Endothelial cell of umbilical vein (primary cell): ENCODE results near the gene C16orf90.

Experiments used
- EZH2 ChIP-seq: IDR thresholded peaks from 2 replicates; pipeline ENCODE4 v1.6.1; 2012; ENCODE audit warnings: borderline replicate concordance, low read depth, mild to moderate bottlenecking, moderate library complexity, low read length, inconsistent platforms; ENCODE audit not compliant: severe bottlenecking
- FOS ChIP-seq: IDR thresholded peaks from 2 replicates; pipeline ENCODE4 v1.6.1; 2011; ENCODE audit warnings: mild to moderate bottlenecking, low read length, moderate library complexity, borderline replicate concordance; ENCODE audit not compliant: insufficient read depth
- GATA2 ChIP-seq: IDR thresholded peaks from 2 replicates; pipeline ENCODE4 v1.7.0; 2011; ENCODE audit warnings: low read depth, mild to moderate bottlenecking, moderate library complexity, mixed read lengths, low read length; ENCODE audit not compliant: insufficient read length, insufficient read depth
- JUN ChIP-seq: IDR thresholded peaks from 2 replicates; pipeline ENCODE4 v1.6.1; 2011; ENCODE audit warnings: borderline replicate concordance, low read depth; ENCODE audit not compliant: insufficient read length, insufficient read depth
- MYC ChIP-seq: IDR thresholded peaks from one replicate; pipeline ENCODE4 v1.6.1; 2011; ENCODE audit warnings: mild to moderate bottlenecking, low read depth, low read length
- POLR2A ChIP-seq: IDR thresholded peaks from 2 replicates; pipeline ENCODE4 v1.6.1; 2012; ENCODE audit warnings: low read depth, mild to moderate bottlenecking, control low read depth, low read length
- POLR2AphosphoS5 ChIP-seq: IDR thresholded peaks from 2 replicates; pipeline ENCODE4 v1.6.1; 2012; ENCODE audit warnings: low read depth, mild to moderate bottlenecking, control low read depth, low read length, moderate library complexity; ENCODE audit not compliant: insufficient read depth
- TF ChIP-seq, protein P1 (sequence below), 2 donors: IDR thresholded peaks; 1 replicate in 1 of 2; 2 replicates in 1 of 2; pipeline ENCODE4 v1.5.1; 2011; ENCODE audit warnings: low read length in 2 of 2, mild to moderate bottlenecking in 2 of 2, moderate library complexity in 2 of 2, control low read depth in 1 of 2, inconsistent platforms in 1 of 2, low read depth in 1 of 2; ENCODE audit not compliant: insufficient read depth in 1 of 2; ENCODE audit errors: extremely low read depth in 1 of 2
- TF ChIP-seq, protein P2 (sequence below): IDR thresholded peaks from 2 replicates; pipeline ENCODE4 v1.6.1; 2011; ENCODE audit not compliant: insufficient read depth, insufficient read length

DNA sequence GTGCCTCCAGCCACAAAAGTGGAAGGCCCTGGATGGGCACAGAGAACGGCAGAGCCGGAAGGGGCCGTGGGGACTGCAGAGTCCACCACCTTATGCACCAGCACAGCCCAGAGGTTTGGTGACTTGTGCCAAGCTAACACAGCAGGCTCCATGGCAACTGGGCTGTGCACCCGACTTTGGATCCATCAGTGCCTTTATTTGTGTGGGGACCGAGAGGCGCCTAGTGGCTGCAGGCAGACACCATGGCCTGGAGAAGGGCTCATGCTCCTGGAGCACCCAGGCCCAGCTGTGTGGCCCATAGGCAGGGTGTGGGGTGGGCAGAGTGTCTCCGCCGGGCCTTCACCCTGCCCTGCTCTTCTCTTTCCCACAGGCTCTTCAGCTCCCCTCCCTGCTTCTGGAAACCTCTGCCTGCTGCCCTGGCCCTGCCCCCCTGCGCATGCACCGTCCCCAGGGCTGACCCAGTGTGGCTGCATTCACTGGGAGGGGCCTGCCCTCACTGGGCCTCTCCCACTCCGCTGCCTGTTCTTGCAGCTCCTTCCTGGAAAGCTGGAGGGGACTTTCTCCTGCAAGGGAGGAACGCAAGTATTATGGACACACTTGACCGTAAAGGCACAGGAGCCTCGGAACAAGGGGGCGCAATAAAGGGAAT is 10.1 kb downstream of the C16orf90 start:
- TF ChIP-seq, protein P1, sequence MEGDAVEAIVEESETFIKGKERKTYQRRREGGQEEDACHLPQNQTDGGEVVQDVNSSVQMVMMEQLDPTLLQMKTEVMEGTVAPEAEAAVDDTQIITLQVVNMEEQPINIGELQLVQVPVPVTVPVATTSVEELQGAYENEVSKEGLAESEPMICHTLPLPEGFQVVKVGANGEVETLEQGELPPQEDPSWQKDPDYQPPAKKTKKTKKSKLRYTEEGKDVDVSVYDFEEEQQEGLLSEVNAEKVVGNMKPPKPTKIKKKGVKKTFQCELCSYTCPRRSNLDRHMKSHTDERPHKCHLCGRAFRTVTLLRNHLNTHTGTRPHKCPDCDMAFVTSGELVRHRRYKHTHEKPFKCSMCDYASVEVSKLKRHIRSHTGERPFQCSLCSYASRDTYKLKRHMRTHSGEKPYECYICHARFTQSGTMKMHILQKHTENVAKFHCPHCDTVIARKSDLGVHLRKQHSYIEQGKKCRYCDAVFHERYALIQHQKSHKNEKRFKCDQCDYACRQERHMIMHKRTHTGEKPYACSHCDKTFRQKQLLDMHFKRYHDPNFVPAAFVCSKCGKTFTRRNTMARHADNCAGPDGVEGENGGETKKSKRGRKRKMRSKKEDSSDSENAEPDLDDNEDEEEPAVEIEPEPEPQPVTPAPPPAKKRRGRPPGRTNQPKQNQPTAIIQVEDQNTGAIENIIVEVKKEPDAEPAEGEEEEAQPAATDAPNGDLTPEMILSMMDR (IDR thresholded peaks at IDR 0.05; ENCODE audit: extremely low read depth in 1 of 2, insufficient read depth in 1 of 2, low read depth in 1 of 2, low read length in 2 of 2), result no peak
- no peak for TF ChIP-seq POLR2A
- TF ChIP-seq JUN, result no peak
- no peak for TF ChIP-seq EZH2
- TF ChIP-seq POLR2AphosphoS5, result no peak
- TF ChIP-seq MYC, result no peak
- TF ChIP-seq, protein P2, sequence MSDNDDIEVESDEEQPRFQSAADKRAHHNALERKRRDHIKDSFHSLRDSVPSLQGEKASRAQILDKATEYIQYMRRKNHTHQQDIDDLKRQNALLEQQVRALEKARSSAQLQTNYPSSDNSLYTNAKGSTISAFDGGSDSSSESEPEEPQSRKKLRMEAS, result no peak
- TF ChIP-seq FOS, result no peak
- TF ChIP-seq GATA2, result no peak
